HG03025 (cell line): ENCODE data around the gene PHF13.
"Not testable (repeated sequence)": the region's sequence is repeated elsewhere in the genome, so short reads cannot be mapped to it uniquely, and the experiment has no call there.

ENCODE experiments used
- ATAC-seq: cut with Tn5 transposase; IDR thresholded peaks from one replicate; pipeline ENCODE4 v1.9.1; 2021; ENCODE audit warnings: mild to moderate bottlenecking, moderate library complexity; ENCODE audit not compliant: unreplicated experiment, low FRiP score

Gene PHF13

DNA sequence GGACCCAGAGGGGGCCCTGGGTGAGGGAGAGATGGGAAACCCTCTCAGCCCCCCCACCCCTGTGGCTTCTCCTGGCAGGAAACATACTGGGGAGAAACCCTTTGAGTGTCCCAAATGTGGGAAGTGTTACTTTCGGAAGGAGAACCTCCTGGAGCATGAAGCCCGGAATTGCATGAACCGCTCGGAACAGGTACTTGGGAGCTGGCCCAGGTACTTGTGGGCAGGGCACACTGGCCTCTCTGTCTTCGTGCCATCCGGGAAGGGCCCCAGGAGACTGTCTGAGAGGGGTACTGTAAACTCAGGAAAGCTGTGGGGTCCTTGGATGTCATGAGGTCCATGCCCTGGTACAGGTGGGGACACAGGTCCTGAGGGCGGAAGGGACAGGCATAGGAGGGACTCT lies 27.7 kb upstream of the PHF13 start:
- no peak for ATAC-seq

DNA sequence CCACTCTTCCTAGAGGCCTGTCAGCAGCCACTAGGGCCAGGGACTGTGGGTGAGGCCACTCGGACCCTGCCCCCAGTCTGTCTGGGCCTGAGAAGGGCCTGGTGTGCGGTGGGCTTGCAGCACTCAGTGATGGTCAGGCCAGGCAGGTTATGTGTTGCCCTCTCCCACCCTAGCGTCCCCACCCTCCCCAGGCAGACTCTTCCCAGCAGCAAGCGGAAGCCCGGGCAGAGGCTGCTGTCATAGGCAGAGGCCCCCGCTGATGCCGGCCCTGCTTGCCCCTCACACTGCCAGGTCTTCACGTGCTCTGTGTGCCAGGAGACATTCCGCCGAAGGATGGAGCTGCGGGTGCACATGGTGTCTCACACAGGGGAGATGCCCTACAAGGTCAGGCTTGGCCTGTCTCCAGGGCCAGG lies 27.1 kb upstream of the PHF13 start:
- ATAC-seq: no peak

DNA sequence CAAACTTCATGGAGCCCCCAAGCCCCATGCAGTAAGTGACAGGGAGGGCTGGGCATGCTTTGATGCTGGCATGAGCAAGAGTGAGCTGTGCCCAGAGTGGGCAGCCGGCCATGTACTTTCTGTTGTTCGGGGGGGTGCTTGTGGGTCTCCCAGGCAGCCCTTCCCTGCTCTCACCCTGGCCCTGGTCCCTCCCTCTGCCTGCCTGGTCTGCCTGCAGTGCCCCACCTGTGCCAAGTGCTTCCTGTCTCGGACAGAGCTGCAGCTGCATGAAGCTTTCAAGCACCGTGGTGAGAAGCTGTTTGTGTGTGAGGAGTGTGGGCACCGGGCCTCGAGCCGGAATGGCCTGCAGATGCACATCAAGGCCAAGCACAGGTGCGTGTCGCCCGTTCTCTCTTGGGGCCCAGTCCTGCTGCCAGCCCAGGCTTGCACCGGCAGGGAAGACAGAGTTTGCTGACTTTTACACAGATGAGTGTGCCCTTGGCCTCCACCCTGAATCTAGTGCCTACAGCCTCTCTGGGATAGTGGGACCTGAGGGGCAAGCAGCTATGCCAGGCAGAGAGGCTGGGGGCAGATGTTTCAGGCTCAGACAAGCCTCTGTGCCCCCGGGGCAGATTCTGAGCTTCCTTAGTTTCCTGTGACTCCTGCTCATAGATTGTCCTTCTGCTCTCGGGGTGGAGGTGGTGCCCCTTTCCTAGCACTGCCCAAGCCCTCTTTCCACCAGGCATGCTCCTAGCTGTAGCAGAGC lies 26.1 kb upstream of the PHF13 start:
- ATAC-seq: no peak

DNA sequence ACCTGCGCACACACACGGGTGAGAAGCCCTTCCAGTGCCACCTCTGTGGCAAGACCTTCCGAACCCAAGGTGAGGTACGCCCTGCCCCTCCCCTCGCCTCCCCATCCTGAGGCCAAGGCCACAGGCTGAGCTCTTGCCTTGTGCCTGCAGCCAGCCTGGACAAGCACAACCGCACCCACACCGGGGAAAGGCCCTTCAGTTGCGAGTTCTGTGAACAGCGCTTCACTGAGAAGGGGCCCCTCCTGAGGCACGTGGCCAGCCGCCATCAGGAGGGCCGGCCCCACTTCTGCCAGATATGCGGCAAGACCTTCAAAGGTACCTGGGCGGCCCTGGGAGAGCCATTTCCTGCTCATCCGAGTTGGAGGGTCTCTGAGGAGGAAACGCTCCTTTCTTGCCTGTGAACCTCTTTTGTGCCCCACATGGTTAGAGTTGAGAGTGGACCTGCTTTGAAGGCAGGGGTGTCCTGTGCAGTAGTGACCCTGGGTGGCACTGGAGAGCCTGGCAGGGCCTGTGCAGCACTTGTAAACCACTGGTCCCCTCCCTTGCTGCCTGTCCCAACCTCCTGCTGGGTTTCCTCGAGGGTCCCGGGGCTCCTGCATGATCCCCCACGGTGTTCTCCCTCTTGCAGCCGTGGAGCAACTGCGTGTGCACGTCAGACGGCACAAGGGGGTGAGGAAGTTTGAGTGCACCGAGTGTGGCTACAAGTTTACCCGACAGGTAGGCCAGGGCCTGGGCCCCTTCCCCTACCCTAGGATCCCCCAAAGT lies 25.2 kb upstream of the PHF13 start:
- no peak for ATAC-seq

DNA sequence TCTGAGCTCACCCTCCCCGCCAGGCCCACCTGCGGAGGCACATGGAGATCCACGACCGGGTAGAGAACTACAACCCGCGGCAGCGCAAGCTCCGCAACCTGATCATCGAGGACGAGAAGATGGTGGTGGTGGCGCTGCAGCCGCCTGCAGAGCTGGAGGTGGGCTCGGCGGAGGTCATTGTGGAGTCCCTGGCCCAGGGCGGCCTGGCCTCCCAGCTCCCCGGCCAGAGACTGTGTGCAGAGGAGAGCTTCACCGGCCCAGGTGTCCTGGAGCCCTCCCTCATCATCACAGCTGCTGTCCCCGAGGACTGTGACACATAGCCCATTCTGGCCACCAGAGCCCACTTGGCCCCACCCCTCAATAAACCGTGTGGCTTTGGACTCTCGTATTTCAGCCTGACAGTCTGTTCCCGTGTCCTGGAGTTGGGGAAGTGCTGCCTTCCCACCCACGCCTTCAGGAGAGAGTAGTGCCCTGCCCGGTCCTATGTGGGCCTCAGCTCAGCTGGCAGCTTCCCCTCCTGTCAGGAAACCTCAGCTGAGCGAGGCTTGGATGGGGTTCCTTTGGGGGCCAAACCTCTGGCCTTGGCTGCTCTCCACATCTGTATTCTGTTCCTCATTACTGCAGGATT lies 24.5 kb upstream of the PHF13 start:
- ATAC-seq: no peak

DNA sequence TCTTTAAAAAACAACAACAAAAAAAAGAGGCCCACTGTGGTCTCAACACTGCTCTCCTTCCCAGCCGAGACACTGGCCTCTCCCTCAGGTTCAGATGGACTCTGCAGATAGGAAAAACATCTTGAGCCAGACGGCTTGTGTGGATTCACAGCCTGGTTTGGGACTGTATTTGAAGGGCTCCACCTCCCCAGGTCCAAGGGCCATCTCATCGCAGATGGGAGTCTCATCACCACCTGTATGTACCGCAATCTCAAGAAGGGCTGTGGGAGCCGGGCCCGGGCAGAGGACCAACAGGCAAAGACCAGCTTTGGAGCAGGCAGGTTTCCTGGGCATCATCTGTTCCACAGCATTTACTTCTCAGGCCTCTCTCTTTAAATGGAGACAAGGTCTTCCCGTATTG lies 23.5 kb upstream of the PHF13 start:
- ATAC-seq: no peak

DNA sequence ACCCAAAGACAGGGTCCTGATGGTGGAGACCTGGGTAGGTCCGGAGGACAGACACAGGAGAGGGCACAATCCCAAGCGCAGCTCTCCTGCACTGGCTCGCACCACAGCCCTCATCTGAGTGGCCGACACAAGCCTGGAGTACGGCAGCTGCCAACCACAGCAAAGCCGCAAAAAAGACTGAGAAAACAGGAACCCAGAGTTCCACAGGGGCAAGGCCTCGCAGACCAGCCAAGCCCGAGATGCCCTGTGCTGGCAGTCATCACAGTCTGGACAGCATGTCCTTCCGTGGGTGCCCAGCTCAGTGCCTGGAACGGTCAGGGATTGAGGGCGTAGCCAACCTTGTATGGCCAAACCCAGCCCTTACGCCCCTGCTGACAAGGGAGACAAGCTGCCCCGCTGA lies 22.3 kb upstream of the PHF13 start:
- ATAC-seq: no peak

DNA sequence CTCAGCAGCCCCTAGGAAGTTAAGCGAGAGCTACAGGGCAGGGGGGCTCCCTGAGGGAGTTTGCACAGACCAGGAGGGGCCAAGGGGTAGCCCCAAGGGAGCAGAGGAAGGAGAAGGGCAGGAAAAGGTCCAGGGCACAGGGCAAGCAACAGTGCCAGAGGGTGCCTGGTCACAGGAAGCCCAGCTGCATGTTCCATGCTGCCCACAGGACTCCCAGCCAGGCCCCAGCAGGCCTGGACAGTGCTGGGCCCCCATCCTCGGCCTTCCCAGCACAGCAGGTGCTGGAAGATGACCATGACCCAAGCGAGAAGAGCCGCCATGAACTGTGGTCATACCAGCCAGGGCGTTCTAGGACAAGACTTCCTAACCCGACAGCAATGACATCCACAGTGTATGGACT lies 21.9 kb upstream of the PHF13 start:
- no peak for ATAC-seq

DNA sequence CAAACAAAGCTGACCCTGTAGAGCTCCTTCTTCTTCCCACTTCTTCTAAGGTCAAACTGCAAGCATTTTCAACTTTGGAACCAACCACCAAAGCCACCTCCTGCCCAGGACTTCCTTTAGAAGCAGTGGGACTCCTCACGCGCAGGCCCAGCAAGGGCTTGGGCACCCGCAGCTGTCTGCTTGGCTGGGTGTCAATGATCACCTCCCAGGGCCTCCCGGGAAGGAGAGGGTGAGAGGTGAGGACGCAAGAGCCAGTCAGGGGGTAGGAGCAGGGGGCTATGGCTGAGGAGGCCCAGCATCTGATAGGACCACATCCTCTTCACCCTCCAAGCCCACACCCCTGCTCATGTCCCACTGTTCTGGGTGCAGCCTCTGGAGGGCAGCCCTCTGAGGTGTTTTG lies 21.1 kb upstream of the PHF13 start:
- ATAC-seq: no peak

DNA sequence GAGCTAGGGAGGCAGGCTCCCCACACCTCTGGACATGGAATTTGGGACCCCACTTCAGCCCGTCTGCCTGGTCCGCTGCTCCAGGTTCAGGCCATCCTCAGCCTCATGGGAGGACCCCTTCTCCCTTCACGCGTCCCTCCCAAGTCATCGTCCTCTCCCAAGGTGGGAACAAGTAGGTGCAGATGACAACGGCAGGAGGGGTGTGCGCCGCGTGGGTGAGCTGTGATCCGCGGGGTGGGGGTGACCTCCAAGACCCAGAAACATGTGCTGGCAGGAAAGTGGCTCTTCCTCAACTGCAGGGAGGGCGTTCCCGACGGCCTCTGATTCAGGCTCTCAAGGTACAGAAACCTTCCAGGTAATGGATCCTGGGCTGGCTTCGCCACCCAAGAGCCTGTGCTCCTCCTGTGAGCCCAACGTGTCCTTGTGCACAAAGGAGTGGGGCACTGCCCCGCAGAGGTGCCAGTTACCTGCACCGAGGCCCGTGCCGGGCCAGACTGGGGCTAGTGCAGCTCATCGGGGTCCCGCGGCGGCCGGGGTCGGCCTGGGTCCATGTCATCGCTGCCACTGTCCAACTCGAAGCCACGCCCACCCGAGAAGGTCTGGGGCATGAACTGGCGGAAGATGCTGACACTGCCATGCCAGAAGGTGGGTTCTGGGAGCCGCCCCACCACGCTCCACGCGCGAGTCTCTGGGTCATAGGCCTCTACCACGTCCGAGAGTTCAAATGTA lies 20.5 kb upstream of the PHF13 start:
- ATAC-seq: no peak

DNA sequence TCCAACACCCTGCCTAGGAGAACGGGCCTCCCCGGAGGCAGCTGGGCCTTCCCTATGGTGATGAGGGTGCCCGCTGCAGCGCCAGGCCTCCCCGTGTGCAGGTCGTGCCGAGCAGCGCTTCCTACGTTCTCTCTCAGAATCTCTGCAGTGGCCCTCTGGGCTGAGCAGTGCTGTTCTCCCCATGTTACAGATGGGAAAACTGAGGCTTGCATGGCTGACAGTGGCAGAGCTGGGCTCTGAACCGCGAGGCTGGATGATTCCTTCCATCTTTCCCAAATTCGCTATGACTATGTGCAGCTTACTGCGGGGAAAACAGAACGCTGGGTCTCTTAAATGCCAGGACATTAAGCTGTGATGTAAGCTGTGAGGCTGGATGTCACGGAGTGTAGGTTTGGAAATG lies 19.7 kb upstream of the PHF13 start:
- ATAC-seq: no peak

DNA sequence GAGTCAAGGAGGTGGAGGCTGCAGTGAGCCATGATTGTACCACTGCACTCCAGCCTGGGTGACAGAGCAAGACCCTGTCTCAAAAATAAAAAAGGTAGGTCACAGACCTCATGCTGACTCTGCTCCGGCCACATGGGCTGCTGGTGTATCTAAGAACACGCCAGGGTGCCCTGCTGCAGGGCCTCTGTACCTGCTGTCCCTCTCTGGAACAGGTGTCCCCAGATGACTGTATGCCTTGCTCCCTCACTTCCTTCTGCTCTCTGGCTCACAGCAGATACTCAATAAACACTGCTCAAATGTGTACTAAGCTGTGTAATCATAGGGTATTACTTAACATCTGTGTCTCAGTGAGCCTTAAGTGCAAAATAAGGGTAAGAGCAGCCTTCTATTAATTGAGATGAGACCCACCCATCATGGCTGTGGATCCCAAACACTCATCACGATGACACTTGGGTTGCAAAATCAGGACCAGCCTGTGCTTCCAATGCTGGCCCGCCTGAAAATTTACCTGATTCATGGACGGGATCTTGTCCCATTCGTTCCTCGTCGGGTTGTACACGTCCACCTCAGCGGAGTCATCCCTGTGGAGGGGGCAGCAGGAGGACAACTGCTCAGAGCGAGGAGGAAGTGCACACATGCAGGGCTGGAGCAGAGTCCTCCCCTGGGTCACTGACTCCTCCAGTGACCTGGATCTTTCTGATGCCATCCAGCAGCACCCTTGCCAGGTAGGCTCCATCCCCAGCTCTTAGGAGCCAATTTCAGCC lies 18.4 kb upstream of the PHF13 start:
- ATAC-seq: no peak

DNA sequence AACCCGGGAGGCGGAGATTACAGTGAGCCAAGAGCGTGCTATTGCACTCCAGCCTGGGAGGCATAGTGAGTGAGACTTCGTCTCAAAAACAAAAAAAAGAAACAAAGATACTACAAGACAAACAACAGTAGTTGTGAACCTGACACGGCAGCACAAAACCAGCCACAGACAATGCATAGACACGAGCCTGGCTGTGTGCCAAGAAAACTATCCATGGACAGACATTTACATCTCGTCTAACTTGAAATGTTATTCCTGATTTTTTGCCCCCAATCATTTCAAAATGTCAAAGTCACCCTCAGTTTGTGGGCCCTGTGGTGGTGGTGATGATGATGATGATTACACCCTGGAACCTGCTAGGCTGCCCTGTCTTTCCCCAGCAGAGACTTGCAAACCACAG lies 17.2 kb upstream of the PHF13 start:
- ATAC-seq: no peak

DNA sequence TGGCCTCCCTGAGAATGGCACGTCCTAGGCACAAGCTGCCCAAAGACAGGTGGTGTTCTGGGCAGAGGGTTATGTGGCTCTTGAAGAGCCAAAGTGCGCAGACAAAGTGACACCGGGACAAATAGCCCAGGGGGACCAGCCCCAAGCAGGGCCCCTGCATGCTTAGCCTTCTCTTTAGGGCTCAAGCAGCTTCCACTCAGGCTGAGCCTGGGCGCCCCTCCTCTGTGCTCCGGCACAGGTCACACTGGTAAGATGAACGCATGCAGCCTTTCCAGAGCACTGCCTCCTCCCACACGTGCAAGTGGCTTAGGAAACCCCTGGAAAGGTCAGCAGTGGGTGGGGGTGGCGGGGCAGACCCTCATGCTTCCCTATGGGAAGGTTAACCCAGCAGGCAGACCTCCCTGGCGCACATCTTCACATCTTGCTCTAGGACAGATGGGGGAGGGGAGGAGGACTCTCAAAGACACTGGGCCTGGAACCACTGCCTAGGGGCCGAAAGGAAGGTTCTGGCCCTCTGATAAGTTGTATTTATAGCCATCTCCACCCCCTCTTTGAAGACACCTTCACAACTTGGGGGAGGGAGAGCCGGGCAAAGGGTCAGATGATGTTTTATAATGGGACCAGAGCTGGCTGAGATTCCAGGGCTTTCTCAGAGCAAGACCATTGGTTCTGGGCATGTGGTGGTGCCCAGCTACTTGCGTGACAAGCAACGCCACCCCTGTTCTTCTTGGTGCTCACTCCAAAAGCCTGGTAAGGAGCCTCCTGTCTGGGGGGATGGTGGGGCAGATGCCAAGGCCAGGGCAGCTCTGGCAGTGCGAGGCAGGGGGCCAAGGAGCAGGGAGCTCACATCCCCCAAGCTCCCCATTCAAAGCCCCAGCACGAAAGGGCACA lies 16.4 kb upstream of the PHF13 start:
- ATAC-seq: no peak

DNA sequence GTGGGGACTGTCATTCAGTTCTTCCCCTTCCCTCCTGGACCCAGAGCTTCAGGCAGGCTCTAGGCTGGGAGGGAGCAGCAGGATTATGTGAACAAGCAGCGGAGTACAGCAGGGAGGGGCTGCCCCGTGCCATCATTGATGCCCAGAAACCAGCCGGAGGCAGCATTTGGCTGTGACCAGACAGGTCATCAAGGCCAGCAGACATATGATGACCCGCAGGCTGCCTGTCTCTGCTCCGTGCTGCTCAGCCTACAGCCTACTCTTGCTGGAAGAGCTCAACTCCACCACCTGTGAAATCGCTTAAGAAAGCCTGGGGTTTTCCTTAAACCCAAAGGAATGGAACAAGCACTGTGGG lies 15.8 kb upstream of the PHF13 start:
- no peak for ATAC-seq

DNA sequence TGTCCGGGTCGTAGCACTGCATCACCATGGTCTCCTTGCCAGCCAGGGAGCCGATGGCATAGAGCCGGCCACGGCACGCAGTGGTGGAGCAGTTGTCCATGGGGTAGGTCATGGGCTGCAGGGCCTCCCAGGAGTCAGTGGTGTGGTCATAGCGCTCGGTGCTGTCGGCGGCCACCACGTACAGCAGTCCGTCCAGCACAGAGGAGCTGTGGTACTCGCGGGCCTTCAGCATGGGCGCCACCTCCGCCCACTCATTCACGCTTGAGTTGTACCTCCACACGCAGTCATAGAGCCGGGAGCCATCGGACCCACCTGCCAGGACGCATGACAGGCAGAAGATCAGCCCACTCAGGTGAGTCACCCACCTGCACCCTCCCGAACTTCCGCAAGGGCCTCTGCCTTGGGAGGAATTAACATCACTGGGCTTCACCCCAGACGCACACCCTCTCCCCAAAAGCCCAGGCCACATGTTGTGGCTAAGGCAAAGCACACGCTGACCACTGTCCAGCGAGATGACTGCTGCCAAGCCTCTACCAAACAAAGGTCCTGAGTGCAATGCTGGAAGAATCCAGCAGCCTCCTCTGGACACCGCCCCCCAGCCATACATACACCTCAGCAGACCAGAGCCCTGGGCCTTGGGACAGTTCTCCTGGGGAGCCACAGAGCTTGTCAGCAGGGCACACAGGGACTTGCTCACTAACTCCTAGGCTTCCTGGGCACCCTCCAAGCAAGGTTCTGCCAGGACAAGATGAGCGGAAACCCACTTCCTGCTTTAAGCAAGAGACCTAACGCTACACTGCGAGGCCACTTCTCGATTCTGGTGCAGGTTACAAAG lies 14.2 kb upstream of the PHF13 start:
- ATAC-seq: no peak

DNA sequence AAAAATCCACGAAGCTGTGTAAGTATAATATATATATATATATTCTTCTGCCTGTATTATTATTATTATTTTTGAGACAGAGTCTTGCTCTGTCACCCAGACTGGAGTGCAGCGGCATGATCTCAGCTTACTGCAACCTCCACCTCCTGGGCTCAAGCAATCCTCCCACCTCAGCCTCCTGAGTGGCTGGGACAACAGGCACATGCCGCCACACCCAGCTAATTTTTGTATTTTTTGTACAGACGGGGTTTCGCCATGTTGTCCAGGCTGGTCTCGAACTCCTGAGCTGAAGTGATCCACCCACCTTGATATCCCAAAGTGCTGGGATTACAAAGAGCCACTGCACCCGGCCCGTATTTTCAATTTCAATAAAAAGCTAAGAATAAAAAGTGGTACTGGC lies 13.5 kb upstream of the PHF13 start:
- ATAC-seq: not testable (repeated sequence)

DNA sequence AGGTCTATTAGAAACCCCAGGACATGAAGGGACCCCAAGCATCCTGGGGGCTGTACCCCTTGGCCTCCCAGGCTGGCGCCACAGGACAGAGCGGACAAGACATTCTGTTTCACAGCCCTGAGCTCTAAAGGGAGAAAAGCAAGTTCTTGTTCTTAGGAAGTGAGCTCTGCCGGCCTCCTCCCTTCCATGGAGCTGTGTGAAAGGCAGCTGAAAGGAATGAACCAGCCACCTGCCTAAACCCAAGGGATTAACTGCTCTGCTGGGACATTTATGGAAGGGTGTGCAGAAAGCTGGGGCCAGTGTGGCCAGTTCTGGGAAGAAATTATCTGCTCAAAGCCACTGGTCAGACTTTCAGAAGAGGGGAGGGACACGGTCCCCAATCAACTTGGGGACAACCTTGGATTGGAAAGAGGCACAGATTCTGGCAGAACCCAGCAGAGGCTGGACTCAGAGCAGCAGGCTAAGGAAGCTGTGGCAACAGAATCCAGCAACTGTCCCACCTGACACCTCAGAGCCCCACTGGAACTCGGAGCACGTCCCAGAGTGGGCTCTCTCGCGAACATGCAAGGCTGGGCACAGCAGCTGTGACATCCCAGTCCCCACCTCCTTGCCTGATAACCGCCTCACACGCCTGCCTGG lies 13.0 kb upstream of the PHF13 start:
- no peak for ATAC-seq
